Peyer's patch (tissue), 4 donors: Measurements from ENCODE around the gene CHID1.

Experiments
- POLR2A ChIP-seq, 2 donors: fragments of 450-650 bp; IDR thresholded peaks; one replicate each; pipeline ENCODE4 v1.5.1; 2017; ENCODE audit warnings: antibody characterized with exemption in 2 of 2, mild to moderate bottlenecking in 2 of 2, moderate library complexity in 2 of 2
- TF ChIP-seq, protein P1 (sequence below), 6 experiments: fragments of 450-650 bp in 4 of 6; fragments of 200-600 bp in 2 of 6; sonication (generic) in 1 of 6; IDR thresholded peaks; one replicate each; pipeline ENCODE4 v1.5.1; 2017 to 2019; ENCODE audit warnings: antibody characterized with exemption in 6 of 6, mild to moderate bottlenecking in 3 of 6, moderate library complexity in 1 of 6

DNA sequence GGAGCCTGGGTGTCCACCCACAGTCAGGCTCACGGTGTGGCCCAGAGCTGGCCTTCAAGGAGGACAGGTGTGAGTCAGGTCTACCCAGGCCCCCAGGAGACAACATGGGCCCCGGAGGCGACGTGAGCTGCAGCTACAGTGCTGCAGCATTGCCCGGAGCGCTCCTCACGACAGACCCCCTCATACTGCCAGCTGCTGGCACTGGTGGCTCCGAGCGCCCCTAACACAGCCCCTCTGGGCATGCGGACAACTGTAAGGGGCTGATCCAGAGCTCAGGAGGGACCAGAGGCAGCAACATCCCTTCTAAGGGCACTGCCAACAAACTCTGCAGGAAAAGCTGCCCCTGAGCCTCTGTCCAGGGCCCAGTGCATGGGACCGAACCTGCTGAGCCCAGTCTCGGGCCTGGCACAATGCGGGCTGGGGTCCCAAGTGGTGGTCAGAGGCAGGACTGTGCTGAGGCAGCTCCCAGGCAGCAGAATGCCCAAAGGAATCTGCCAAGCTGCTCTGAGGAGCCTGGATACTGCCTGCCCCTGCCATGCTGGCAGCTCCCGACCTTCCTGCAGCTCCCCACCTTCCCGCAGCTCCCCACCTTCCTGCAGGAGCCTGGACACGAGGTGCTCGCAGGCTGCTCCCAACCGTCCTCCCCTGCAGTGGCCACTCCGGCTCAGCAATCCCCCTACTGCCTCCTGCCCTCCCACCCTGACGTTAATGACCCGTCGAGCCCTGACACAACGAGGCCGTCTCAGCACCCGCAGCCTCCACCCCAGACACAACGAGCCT, 15.1 kb downstream of the CHID1 start:
- TF ChIP-seq POLR2A (IDR thresholded peaks at IDR 0.05), result no peak
- TF ChIP-seq, protein P1, sequence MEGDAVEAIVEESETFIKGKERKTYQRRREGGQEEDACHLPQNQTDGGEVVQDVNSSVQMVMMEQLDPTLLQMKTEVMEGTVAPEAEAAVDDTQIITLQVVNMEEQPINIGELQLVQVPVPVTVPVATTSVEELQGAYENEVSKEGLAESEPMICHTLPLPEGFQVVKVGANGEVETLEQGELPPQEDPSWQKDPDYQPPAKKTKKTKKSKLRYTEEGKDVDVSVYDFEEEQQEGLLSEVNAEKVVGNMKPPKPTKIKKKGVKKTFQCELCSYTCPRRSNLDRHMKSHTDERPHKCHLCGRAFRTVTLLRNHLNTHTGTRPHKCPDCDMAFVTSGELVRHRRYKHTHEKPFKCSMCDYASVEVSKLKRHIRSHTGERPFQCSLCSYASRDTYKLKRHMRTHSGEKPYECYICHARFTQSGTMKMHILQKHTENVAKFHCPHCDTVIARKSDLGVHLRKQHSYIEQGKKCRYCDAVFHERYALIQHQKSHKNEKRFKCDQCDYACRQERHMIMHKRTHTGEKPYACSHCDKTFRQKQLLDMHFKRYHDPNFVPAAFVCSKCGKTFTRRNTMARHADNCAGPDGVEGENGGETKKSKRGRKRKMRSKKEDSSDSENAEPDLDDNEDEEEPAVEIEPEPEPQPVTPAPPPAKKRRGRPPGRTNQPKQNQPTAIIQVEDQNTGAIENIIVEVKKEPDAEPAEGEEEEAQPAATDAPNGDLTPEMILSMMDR (IDR thresholded peaks at IDR 0.05), result no peak
